PC-9 (cell line): ENCODE data around the gene DOCK9. TPM values are rescaled to one million over a fixed set of nuclear protein-coding genes. Genes with fewer than 3 reads are reported as not detected.

Experiments used
- BruUV-seq: library from RNA; stranded (reverse); fragments of 400-500 nt; replicated peaks from 2 replicates; lab custom pipeline; 2021; lab: Mats Ljungman, UMichigan
- CTCF ChIA-PET: fragments of 300-600 bp; sonication (Branson Sonifier 250); formaldehyde crosslinking; loops from one replicate; lab custom pipeline; 2022; ENCODE audit warnings: antibody characterized with exemption; lab: Charles Lee
- POLR2A ChIA-PET: fragments of 300-600 bp; sonication (Branson Sonifier 250); formaldehyde crosslinking; loops from one replicate; lab custom pipeline; 2022; ENCODE audit warnings: antibody characterized with exemption; ENCODE audit not compliant: unreplicated experiment; lab: Charles Lee
- DNase-seq, 2 experiments: peaks; one replicate each; pipeline versions ENCODE4 v3.0.0 to v3.0.0-alpha.2; 2015 to 2022; ENCODE audit warnings: mixed read lengths in 1 of 2
- H2AFZ ChIP-seq: fragments of 200-600 bp; sonication (generic); 2 replicates; pipeline ENCODE4 v1.8.1; 2017; ENCODE audit warnings: antibody characterized with exemption
- H3F3A ChIP-seq: fragments of 200-600 bp; sonication (generic); 2 replicates; pipeline ENCODE4 v1.8.1; 2017; ENCODE audit warnings: antibody characterized with exemption, mild to moderate bottlenecking, low read depth; ENCODE audit not compliant: insufficient read depth
- H3K27ac ChIP-seq: fragments of 200-600 bp; sonication (generic); 2 replicates; pipeline ENCODE4 v1.6.1; 2016; ENCODE audit warnings: mixed run types
- H3K27me3 ChIP-seq: fragments of 200-600 bp; sonication (generic); 2 replicates; pipeline ENCODE4 v1.6.1; 2016; ENCODE audit warnings: low read depth, mixed run types; ENCODE audit not compliant: insufficient read depth
- H3K36me3 ChIP-seq: fragments of 200-600 bp; sonication (generic); 2 replicates; pipeline ENCODE4 v1.6.1; 2016; ENCODE audit warnings: low read depth, mixed run types
- H3K4me1 ChIP-seq: fragments of 200-600 bp; sonication (generic); replicated peaks from 2 replicates; pipeline ENCODE4 v1.6.1; 2016; ENCODE audit warnings: mixed run types; ENCODE audit not compliant: insufficient read depth
- H3K4me2 ChIP-seq: fragments of 200-600 bp; sonication (generic); 2 replicates; pipeline ENCODE4 v1.6.1; 2017; ENCODE audit warnings: mixed run types
- H3K4me3 ChIP-seq: fragments of 200-600 bp; sonication (generic); 2 replicates; pipeline ENCODE4 v1.6.1; 2016; ENCODE audit warnings: mixed run types
- H3K79me2 ChIP-seq: fragments of 200-600 bp; sonication (generic); 2 replicates; pipeline ENCODE4 v1.6.1; 2017; ENCODE audit warnings: low read depth, mixed run types
- H3K9me2 ChIP-seq: fragments of 200-600 bp; sonication (generic); 2 replicates; pipeline ENCODE4 v1.8.1; 2017; ENCODE audit warnings: mild to moderate bottlenecking; ENCODE audit not compliant: insufficient read depth
- H3K9me3 ChIP-seq: fragments of 200-600 bp; sonication (generic); 2 replicates; pipeline ENCODE4 v1.8.1; 2016; ENCODE audit warnings: low read depth; ENCODE audit not compliant: insufficient read depth
- H4K20me1 ChIP-seq: fragments of 200-600 bp; sonication (generic); 2 replicates; pipeline ENCODE4 v1.8.1; 2017; ENCODE audit not compliant: insufficient read depth
- EZH2 ChIP-seq: fragments of 200-600 bp; sonication (generic); IDR thresholded peaks from 2 replicates; pipeline ENCODE4 v1.8.0; 2017; ENCODE audit warnings: antibody characterized with exemption, low read depth
- intact Hi-C: fragments of 100-400 bp; cut with micrococcal nuclease; formaldehyde crosslinking; loops from one replicate; pipeline ENCODE4 v1.10.0; 2022; ENCODE audit not compliant: unreplicated experiment
- total RNA-seq: library from RNA; stranded (reverse); gene quantifications from 2 replicates; pipeline ENCODE4 v1.2.3, GENCODE V29; 2021
- TF ChIP-seq, protein P1 (sequence below): fragments of 200-600 bp; sonication (generic); conservative IDR thresholded peaks from 2 replicates; pipeline ENCODE4 v1.6.1; 2017; ENCODE audit warnings: mixed run types, antibody characterized with exemption, mild to moderate bottlenecking, moderate library complexity

DOCK9 gene
- total RNA-seq, 1 experiment from 2014 or later, result 69.5 TPM

DNA sequence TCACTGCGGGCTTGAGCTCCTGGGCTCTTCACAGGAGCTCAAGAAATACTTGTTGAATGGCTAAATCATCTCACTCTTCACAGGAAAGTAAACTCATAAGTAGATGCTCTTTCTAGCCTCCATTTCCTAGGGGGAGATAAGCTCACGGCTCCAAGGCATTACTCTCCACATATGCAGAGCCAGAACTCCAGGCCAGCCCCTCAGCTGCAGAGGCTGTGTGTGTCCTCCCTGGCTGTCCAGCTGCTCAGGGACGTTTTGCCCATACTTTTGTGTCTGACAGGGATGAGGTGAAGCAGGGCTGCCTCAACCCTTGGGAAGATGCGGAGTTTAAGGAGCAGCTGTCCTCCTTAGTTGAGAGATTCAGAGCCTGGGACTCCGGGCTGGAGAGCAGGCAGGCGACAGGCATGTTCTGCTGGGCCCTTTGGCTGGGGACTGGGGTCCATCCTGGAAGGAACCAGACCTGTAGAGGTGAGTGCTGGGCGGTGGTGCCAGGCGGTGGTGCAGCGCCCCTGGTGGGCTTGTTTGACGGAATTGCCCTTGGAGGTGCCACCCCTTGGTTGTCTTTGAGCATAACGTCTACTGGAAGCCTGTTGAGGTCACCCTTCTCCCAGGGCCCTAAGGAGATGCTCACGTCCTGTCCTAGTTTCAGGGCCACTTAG lies 204.9 kb downstream of the DOCK9 start:
- intact Hi-C loops, result no loop called here
- Histone ChIP-seq H3K9me3 (peaks cover 20% of the 10 kb centered on the region; the same call in 1 of the 2 replicates), H3K9me2 (no peaks in the 10 kb centered on the region), H3K27ac (no peak overlapping the region), H3K4me2 (no peak overlapping the region), H3K4me3 (no peak overlapping the region), H4K20me1 (no peaks in the 10 kb centered on the region), H3F3A (peaks cover 12% of the 10 kb centered on the region), H3K36me3 (no peaks in the 10 kb centered on the region), H2AFZ (no peak overlapping the region), H3K4me1 (peaks cover 11% of the 10 kb centered on the region), H3K79me2 (no peaks in the 10 kb centered on the region), H3K27me3 (no peaks in the 10 kb centered on the region)
- ChIA-PET CTCF (no interaction called here), POLR2A (no interaction called here)
- BruUV-seq, result no TSS peak
- no peak for TF ChIP-seq EZH2
- TF ChIP-seq, protein P1, sequence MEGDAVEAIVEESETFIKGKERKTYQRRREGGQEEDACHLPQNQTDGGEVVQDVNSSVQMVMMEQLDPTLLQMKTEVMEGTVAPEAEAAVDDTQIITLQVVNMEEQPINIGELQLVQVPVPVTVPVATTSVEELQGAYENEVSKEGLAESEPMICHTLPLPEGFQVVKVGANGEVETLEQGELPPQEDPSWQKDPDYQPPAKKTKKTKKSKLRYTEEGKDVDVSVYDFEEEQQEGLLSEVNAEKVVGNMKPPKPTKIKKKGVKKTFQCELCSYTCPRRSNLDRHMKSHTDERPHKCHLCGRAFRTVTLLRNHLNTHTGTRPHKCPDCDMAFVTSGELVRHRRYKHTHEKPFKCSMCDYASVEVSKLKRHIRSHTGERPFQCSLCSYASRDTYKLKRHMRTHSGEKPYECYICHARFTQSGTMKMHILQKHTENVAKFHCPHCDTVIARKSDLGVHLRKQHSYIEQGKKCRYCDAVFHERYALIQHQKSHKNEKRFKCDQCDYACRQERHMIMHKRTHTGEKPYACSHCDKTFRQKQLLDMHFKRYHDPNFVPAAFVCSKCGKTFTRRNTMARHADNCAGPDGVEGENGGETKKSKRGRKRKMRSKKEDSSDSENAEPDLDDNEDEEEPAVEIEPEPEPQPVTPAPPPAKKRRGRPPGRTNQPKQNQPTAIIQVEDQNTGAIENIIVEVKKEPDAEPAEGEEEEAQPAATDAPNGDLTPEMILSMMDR, result no peak
- no peak for DNase-seq

DNA sequence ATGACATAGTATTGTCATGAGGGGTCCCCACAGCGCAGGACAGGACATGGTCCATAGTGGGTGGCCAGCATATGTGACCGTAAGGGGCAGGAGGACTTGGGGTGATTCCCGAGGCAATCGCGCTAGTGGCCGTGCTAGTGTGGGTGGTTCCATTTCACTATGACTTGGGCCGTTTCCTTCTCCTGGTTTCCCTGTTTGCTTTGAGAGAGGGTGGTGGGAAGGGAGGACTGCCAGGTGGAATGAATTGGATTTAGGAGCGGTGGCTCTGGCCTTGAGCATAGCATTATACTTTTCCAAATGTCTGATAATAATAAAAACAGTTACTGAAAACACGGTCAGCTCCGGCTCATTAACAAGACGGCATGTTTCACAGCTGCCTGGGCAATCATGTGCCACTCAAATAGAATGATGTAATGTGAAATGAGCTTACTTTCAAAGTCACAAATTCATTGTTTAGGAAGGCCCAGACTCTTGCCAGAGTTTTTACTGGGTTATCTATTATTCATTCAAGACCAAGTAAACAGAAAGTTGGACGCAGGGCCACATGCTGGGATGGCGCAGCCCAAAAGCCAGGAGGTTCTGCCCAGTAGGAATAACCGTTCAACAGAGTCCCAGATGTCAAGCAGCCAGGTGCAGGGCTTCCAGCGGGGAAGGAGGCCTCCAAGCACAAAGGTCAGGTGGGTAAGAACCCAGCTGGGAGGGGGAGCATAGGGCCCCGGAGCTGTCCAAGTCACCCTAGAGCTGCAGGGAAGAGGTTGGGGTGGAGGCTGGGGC lies 205.8 kb downstream of the DOCK9 start:
- Histone ChIP-seq H3K4me2 (no peak overlapping the region), H3K9me2 (no peaks in the 10 kb centered on the region), H4K20me1 (no peaks in the 10 kb centered on the region), H3K36me3 (no peaks in the 10 kb centered on the region), H3K4me1 (peaks cover 11% of the 10 kb centered on the region), H3K4me3 (no peak overlapping the region), H3F3A (peaks cover 12% of the 10 kb centered on the region), H3K27ac (no peak overlapping the region), H3K79me2 (no peaks in the 10 kb centered on the region), H3K9me3 (peaks cover 20% of the 10 kb centered on the region; the same call in 1 of the 2 replicates), H3K27me3 (peaks cover 4% of the 10 kb centered on the region; the same call in 1 of the 2 replicates), H2AFZ (no peak overlapping the region)
- no TSS peak for BruUV-seq
- CTCF ChIA-PET, result no interaction called here
- TF ChIP-seq, protein P1, result no peak
- no peak for TF ChIP-seq EZH2
- POLR2A ChIA-PET, result interaction anchor here (0.8 kb wide), 1 partner anchor 317 kb away, joined by 8 read pairs; no protein-coding TSS in a partner anchor
- DNase-seq, result no peak
- intact Hi-C loops, result no loop called here

DNA sequence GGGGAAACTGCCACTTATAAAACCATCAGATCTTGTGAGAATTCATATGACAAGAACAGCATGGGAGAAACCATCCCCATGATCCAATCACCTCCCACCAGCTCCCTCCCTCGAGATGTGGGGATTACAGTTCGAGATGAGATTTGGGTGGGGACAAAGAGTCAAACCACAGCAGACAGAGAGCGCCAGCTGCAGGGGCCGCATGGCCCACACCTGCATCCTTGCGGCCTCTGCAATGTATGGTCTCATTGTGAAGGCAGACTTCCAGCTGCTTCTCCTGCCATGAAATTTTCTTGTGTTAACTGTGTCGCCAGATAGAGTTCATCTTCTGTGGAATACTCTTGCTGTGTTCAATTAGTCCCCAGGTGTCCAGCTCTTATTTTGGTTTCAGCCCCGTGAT lies 208.1 kb downstream of the DOCK9 start:
- intact Hi-C loops, result no loop called here
- Histone ChIP-seq H2AFZ (no peak overlapping the region), H4K20me1 (no peaks in the 10 kb centered on the region), H3F3A (no peaks in the 10 kb centered on the region), H3K9me2 (no peaks in the 10 kb centered on the region), H3K27ac (no peak overlapping the region), H3K79me2 (no peaks in the 10 kb centered on the region), H3K4me2 (no peak overlapping the region), H3K4me3 (no peak overlapping the region), H3K27me3 (peaks cover 6% of the 10 kb centered on the region; the same call in 1 of the 2 replicates), H3K9me3 (peaks cover 20% of the 10 kb centered on the region; the same call in 1 of the 2 replicates), H3K36me3 (no peaks in the 10 kb centered on the region), H3K4me1 (no peaks in the 10 kb centered on the region)
- DNase-seq, result no peak
- TF ChIP-seq EZH2, result no peak
- TF ChIP-seq, protein P1, result no peak
- CTCF ChIA-PET, result no interaction called here
- BruUV-seq, result no TSS peak
- POLR2A ChIA-PET, result no interaction called here
